ENCODE results near the gene ZMYND12.

GRCh38 chr1:42381280-42381673 lies 74.5 kb downstream of the ZMYND12 start:
- TF ChIP-seq POLR2AphosphoS5 (IDR thresholded peaks at IDR 0.05; ENCODE audit: low read depth, low read length) (no peak), REST (IDR thresholded peaks at IDR 0.05; ENCODE audit: insufficient read depth in 1 of 2, low read depth in 2 of 2, low read length in 2 of 2) (no peak), TAF1 (IDR thresholded peaks at IDR 0.05; ENCODE audit: borderline replicate concordance, insufficient read depth, low read length) (no peak), SIN3A (IDR thresholded peaks at IDR 0.05; ENCODE audit: borderline replicate concordance, insufficient read depth, low read length) (no peak), FOXP2 (optimal IDR thresholded peaks at IDR 0.05; ENCODE audit: borderline replicate concordance, extremely low read depth, extremely low read length, insufficient read depth) (no peak)
